Measurements from ENCODE around the gene TSC22D2. TPM values are rescaled to one million over a fixed set of nuclear protein-coding genes. Genes with fewer than 3 reads are reported as not detected.

Gene TSC22D2
- total RNA-seq, 2 experiments from 2014 or later: 17.8 to 19.2 TPM

DNA sequence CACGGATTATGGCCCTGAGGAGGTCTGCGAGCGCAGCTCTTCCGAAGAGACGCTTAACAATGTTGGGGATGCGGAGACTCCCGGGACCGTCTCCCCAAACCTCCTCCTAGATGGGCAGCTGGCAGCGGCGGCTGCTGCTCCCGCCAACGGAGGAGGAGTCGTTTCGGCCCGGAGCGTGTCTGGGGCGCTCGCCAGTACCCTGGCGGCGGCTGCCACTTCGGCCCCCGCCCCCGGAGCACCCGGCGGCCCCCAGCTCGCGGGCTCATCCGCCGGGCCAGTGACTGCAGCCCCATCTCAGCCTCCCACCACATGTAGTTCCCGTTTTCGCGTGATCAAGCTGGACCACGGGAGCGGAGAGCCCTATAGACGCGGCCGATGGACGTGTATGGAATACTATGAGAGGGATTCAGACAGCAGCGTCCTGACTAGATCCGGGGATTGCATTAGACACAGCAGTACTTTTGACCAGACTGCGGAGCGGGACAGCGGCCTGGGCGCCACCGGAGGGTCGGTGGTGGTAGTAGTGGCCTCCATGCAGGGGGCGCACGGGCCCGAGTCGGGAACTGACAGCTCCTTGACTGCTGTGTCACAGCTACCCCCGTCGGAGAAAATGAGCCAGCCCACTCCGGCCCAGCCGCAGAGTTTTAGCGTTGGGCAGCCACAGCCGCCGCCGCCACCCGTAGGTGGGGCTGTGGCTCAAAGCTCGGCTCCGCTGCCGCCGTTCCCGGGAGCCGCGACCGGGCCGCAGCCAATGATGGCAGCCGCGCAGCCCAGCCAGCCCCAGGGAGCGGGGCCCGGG, 1.6 kb downstream of the TSC22D2 start:
- CTCF ChIA-PET: interaction anchor here (0.7 to 2.5 kb wide), 7 partner anchors 23 to 352 kb away, joined by 3 to 13 read pairs (median 4); no protein-coding TSS in a partner anchor
- POLR2A ChIA-PET: interaction anchor here (0.6 to 2.6 kb wide), 9 partner anchors 51 to 1354 kb away, joined by 3 to 8 read pairs (median 3); partner anchors contain the start of genes ERICH6, SELENOT and SERP1

DNA sequence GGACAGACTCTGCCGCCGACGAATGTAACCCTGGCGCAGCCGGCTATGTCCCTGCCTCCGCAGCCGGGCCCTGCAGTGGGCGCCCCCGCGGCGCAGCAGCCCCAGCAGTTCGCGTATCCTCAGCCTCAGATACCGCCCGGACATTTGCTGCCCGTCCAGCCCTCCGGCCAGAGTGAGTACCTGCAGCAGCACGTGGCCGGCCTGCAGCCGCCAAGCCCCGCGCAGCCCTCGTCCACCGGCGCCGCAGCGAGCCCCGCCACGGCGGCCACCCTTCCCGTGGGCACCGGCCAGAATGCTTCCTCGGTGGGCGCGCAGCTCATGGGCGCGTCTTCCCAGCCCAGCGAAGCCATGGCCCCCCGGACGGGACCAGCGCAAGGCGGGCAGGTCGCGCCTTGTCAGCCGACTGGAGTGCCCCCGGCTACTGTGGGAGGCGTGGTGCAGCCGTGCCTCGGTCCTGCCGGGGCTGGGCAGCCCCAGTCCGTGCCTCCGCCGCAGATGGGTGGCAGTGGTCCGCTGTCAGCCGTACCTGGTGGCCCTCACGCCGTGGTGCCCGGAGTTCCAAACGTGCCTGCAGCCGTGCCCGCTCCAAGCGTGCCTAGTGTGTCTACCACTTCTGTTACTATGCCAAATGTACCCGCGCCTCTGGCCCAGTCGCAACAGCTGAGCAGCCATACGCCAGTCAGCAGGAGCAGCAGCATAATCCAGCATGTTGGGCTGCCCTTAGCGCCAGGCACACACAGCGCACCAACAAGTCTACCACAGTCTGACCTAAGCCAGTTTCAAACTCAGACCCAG, 2.4 kb downstream of the TSC22D2 start:
- ChIA-PET CTCF (interaction anchor here (1.0 to 2.5 kb wide), 3 partner anchors 25 to 180 kb away, joined by 3 to 13 read pairs (median 7); no protein-coding TSS in a partner anchor), POLR2A (interaction anchor here (1.0 to 2.6 kb wide), 2 partner anchors 54 to 134 kb away, joined by 3 to 7 read pairs; no protein-coding TSS in a partner anchor)

DNA sequence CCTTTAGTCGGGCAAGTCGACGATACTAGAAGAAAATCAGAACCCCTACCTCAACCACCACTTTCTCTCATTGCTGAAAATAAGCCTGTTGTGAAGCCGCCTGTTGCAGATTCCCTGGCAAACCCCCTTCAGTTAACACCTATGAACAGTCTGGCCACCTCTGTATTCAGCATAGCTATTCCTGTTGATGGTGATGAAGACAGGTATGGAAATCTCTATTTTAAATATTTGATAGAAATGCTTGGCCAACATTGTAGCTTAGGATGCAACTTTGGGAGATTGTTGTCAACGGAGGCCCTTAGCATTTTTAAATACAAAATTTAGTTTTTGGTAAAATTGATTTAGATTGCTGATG, 3.0 kb downstream of the TSC22D2 start:
- POLR2A ChIA-PET: interaction anchor here (0.6 kb wide), 1 partner anchor 195 kb away, joined by 4 read pairs; no protein-coding TSS in a partner anchor
- CTCF ChIA-PET: interaction anchor here (1.0 to 2.5 kb wide), 2 partner anchors 84 to 181 kb away, joined by 3 to 13 read pairs; no protein-coding TSS in a partner anchor

DNA sequence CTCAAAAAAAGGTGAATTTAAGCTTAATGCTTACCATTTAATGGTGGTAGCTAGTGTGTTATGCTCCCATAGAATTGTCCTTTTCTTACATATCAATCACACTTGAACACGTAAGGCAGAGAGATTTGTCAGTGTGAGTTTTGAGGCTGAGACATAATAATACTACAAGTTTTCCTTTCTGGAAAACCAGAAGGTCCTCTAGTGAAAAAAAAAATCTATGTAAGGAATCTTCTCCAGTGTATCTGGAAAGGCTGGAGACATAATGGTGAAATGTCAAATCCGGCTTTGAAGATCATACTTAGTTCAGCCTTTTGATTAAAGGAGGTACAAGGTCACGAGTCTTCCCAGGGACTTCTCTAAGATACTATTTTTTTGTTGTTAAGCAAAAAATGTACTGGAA, 3.4 kb downstream of the TSC22D2 start:
- CTCF ChIA-PET: interaction anchor here (1.0 kb wide), 1 partner anchor 182 kb away, joined by 3 read pairs; no protein-coding TSS in a partner anchor
- POLR2A ChIA-PET: interaction anchor here (0.6 kb wide), 1 partner anchor 194 kb away, joined by 4 read pairs; no protein-coding TSS in a partner anchor

DNA sequence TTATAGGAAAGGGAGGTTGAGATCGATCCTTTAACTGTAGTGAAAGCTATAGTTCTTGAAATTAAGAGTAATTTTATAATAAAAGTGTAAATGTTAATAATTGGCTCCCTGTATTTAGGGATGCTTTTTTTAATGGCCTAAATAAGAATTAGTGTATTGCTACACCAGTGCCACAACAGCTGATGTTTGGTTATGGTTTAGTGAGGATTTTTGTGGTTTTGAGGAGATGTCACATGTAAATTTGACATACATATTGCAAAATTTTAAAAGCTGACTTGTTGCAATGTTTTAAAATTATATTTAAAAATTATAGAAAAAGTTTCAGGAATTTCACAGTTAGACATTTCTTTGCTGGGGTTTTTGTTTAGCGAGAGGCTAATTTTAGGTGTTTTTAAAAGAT, 3.9 kb downstream of the TSC22D2 start:
- POLR2A ChIA-PET: no interaction called here
- CTCF ChIA-PET: interaction anchor here (1.0 to 1.3 kb wide), 2 partner anchors 83 to 182 kb away, joined by 3 read pairs; no protein-coding TSS in a partner anchor

DNA sequence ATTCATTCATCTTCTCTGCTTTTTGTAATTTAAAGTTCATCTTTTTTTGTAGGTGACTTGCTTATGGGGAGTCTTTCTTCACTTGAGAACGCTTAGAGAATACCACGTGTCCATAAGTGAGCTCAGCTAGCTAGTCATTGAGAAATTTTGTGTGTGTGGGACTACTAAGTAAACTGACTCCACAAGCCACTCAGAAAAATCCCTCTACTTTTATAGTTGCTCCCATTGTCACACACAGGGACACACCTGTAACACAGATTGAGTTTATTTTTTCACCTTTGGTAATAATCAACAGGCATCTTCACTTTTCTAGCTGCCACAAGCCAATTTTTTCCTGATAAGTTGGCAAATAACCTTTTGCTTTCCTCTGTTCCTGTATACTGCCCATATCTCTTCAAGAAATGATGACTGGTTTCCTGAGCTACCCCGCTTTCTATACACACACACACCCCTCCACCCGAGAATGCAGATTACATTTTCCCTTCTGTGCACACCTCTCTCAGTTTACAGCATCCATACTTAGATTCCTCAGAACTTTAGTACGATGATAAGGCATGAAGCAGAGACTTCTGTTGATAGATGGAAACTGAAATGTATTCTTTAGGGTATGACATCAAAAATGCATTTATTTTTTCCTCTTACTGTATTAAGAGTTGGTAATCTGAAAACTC, 4.6 kb downstream of the TSC22D2 start:
- CTCF ChIA-PET: interaction anchor here (1.3 kb wide), 1 partner anchor 83 kb away, joined by 3 read pairs; no protein-coding TSS in a partner anchor
- POLR2A ChIA-PET: interaction anchor here (0.8 kb wide), 1 partner anchor 43 kb away, joined by 3 read pairs; no protein-coding TSS in a partner anchor

DNA sequence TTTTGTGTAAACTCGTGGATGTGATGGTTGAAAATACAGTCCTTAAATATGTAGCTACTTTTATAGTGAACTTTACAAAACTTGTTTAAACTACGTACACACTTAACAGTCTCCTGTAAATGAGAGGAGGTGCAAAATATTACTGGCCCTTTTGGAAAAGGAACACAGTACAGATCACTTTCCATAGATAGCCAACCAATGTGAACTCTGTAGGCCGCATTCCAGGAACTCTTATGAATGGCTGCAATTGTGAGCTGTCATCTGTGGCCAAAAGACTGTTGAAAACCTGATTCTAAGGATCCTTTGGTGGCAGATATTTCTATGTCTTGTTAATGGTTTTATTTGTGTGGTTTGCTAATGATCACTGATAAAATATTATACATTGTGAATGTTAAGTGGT, 6.2 kb downstream of the TSC22D2 start:
- POLR2A ChIA-PET: no interaction called here
- CTCF ChIA-PET: no interaction called here

DNA sequence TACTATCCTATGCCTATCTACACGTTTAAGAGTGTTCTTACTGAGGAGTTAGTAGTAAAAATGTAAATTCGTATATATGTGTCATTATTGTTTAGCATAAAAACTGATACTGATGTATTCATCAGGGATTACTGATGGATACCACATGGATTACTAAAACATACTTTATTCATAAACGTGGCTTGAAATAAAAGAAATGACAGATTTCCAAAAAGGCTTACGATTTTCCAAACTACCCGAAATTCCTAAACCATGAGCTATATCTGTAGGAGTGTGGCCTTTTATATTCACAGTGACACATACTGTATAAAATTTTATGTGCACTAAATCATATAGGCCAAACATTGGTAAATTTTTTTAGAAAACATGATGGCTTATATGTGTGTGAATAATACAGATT, 6.9 kb downstream of the TSC22D2 start:
- POLR2A ChIA-PET: no interaction called here
- CTCF ChIA-PET: interaction anchor here (0.8 kb wide), 1 partner anchor 80 kb away, joined by 3 read pairs; no protein-coding TSS in a partner anchor

DNA sequence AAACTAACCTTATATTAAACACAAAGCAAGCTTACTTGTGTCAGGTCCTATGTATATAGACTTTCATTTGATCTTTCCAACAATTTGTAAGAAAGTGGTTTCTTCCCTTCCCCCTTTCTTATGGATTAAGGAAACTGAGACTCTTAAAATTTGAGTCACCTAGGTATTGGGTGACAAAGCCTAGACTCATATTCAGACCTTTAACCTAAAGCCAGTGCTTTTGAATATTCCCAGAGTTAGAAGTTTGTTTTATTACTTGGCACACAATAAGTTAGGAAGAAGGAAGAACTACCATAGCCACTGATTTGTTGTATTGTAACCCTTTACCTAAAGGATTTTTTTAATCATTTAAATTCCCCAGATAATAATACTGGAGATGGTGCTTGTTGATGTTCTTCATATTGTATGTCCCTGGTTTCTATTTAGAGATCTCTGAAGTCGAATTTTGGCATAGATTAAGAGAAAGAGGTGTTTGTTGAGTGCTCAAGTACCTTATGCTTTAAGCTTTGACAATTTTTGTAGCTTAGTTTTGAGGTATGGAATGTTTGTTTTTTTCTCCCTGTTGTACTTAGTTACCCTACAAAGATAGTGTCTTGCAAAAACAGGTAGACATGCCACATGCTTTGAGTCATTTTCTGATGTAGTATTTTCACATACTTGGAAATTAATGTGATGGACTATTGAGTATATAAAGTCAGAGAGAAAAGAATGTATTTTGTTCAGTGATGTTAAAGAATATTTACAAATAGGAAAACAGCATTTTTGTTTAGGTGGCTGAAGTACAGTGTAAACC, 11.2 kb downstream of the TSC22D2 start:
- ChIA-PET POLR2A (no interaction called here), CTCF (no interaction called here)

DNA sequence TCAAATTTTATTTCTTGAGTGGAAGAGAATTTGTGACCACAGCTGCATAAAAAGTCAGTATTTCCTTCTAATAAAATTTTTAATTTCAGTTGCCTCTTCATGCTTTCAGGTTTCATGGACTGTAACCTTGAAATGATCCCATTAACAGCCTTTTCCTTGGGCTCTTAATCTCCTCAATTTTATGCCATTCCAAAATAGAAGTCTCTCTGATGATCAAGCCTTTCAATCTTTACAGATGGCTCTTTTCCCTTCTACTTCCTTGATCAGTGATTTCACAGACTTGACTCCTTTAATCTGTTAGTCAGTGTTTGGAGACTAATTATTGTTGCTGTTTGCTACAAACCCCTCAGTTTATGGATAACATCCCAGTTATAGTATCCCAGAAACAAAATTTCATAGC, 11.9 kb downstream of the TSC22D2 start:
- ChIA-PET POLR2A (no interaction called here), CTCF (no interaction called here)

DNA sequence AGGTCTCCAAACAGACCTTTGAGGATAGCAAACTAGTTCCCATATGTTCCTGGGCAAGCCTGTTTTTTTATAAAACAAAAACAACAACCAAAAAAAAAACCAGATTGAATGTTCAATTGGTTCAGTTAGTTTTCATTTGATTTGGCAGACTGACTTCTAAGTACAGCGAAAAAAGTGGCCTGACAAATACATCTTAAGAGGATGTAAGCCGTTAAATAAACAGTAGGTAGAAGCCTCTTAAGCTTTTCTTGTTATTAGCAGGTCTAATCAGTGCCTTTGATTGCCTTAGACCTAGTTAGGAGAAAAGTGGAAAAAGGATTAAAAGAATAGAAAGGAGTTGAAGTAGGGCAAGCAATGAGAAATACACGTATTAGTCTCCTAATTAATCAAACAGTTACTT, 13.2 kb downstream of the TSC22D2 start:
- CTCF ChIA-PET: no interaction called here
- POLR2A ChIA-PET: no interaction called here

DNA sequence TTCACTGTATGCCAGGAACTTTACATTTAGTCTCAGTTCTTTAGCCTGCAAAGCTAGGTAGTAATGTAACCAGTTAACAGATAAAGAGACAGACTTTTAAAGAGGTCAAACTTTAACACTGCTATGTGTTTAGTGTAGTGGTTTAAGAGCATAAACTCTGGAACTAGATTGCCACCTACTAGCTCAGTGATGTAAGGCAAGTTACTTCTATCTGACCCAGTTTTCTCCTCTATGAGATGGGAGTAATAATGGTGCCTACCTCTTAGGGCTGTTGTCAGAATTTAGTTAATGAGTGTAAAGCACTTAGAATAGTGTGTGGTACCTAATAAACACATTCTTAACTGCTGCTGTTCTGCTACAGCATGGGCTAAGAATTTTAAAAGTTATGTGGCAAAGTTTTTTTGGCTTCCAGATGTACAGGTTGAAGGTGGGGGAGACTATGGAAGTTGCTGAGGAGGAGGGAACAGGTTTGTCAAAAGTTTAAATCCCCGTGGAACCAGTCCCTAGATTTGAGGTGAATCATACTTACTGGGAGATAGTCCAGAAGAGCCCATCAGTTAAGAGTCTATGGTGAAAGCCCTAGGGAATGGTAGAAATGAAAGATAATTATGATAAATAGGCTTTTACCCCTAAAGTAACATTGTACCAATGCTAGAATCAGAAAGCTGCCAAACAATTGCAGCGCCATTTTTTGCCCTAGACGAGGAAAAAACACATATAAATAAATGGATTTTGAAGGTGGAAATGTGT, 13.9 kb downstream of the TSC22D2 start:
- CTCF ChIA-PET: no interaction called here
- POLR2A ChIA-PET: no interaction called here

DNA sequence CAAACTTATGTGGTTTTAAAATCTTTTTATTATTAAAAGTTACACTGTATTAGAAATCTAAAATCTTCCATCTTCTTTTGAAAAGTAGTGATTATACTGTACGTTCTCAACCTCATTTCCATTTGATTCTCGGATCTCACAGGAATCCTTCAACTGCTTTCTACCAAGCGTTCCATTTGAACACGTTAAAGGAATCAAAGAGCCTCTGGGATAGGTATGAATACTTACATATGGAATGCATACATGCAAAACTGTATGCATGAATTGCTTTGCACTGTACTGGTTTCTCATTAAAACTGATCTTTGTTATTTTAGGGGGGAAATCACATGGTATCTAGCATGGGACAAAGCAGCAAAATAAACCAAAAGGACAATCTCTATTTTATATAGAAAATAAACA, 14.8 kb downstream of the TSC22D2 start:
- ChIA-PET CTCF (no interaction called here), POLR2A (no interaction called here)

DNA sequence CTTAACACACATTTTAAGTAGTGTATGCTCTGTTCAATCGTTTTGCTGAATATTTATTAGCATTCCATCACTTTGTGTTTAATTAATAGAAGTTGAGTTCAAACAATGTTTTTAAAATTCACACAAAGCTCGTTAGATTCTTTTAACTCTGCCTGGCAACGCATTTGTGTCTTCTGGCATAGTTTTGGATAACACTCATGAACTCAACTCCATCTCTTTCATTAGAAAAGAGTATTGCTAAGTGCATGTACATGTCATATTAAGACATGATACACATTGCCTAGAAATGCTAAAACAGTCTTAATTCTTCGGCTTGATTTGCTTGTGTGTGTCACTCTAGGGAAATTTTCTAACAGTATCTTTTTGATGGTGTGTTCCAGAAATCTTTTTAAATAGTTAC, 15.7 kb downstream of the TSC22D2 start:
- ChIA-PET POLR2A (no interaction called here), CTCF (no interaction called here)

DNA sequence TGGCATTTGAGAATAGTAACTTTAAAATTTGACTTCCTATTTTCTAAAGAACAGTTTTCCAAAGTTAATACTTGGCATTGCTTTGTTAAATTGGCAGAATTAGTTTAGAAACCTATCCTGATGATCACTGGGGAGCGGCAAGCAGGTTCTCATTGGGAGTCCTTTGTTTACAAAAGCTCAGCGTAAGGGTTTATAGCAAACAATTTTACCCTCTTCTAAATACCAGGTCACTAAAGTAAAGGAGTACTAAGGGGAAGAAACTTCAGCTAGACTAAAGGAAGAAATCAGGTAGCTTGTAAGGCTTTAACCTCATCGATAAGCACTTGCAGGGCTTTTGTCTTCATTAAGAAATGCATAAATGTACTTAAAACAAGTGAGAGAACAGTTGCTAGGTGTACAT, 18.2 kb downstream of the TSC22D2 start:
- ChIA-PET POLR2A (no interaction called here), CTCF (interaction anchor here (1.0 kb wide), 1 partner anchor 11 kb away, joined by 4 read pairs; no protein-coding TSS in a partner anchor)

DNA sequence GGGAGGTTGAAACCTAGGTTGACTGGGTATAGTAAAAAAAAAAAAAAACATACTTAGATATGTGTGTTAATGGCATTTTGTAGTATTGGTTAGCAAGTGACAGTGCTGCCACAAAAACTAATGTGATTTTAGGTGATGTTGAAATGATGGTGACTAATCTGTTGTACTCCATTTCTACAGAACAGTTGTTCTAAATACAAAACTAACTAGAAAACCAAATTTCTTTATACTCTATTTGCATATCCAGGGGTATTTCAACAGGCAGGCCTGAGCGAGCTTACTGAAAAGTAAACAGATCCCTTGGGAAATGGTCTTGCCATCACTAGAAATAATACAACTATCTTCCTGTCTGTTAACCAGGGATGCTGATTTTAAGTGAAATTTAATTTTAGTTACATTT, 20.5 kb downstream of the TSC22D2 start:
- ChIA-PET CTCF (no interaction called here), POLR2A (no interaction called here)

DNA sequence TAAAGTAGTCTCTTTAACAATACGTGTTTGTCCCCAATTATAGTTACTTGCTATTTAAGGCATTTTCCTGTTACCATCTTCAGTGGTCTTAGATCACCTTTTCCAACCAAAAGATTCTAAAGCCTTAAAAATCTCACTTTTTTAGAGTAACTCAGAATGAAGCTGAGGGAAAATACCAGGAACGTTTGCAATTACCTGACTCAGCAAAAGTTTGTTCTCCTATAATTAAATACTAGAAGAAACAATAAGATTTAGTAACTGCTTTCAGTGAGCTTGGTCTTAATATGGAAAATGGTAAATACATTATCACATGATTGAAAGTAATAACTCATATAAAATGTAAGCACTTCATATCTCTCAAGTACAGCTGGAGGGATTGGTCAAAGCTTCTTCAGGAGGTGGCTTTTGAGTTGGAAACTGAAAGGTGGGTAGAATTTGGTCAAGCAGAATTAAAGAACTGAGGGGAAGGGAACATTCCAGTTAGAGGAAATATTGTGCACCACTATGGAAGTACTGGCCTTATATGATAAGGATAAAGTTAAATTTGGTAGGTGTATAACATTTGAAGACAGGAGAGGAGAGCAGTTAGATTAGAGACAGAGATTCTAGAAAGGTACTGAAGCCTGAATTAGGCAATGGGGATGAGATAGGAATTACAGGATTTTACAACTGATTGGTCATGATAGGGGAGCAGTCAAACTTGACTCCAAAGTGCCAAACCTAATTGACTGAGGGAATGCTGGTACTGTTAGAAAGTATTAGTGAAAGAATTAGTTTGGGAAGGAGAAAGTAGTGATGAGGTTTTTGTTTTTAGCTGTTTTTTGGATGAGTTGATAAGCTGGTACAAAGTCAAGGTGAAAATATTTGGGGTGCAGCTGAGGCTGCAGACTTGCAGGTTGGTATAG, 21.9 kb downstream of the TSC22D2 start:
- CTCF ChIA-PET: no interaction called here
- POLR2A ChIA-PET: no interaction called here
